ENCODE data around the gene IMPACT.

The IMPACT gene

DNA sequence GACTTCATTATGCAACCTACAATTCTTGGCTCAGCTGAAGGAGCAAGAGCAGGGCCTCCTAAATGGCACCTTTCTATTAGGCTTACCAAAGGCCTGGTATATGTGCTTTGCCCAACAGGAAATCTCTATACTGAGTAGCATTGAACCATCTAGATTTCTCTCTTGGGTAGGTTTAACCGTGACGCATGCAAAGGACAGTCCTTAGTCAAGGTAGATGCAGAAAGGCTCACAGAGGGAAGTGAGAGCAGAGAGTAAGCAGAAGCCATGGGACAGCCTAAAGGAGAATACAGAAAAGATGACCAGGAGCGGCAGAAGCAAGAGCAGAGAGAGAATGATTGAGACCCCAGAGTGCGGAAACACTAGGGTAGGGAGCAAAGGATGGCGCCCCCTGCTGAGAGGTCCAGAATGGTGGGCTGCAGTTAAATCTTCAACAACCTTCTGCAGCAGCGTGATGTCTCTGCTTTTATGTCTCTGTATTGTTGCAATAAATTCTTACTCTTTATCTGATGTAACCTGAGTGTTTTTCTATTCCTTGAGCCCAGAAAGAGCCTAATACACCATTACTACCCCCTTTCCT lies 24.2 kb upstream of the IMPACT start:
- H3K4me3 ChIP-seq (ENCODE audit: insufficient read length, low read depth) = no peak overlapping the region
- no peaks in the 10 kb centered on the region for H3K4me1 ChIP-seq (ENCODE audit: insufficient read depth, insufficient read length)
- no peaks in the 10 kb centered on the region for H3K27me3 ChIP-seq (ENCODE audit: insufficient read depth, insufficient read length)
- TF ChIP-seq SUZ12 (IDR thresholded peaks at IDR 0.05; ENCODE audit: extremely low read depth, insufficient read depth, insufficient read length) (no peak), YY1 (IDR thresholded peaks at IDR 0.05; ENCODE audit: insufficient read depth, insufficient read length) (no peak), ZNF274 (IDR thresholded peaks at IDR 0.05; ENCODE audit: low read depth, low read length) (no peak)
- no peaks in the 10 kb centered on the region for H3K9me3 ChIP-seq (ENCODE audit: insufficient read depth, low read length)
- no peaks in the 10 kb centered on the region for H3K36me3 ChIP-seq (ENCODE audit: insufficient read depth, insufficient read length, low read length)
- no peak for DNase-seq (ENCODE audit: low read depth, low spot score)
- H3K9ac ChIP-seq (ENCODE audit: insufficient read length, low read depth) = no peak overlapping the region

DNA sequence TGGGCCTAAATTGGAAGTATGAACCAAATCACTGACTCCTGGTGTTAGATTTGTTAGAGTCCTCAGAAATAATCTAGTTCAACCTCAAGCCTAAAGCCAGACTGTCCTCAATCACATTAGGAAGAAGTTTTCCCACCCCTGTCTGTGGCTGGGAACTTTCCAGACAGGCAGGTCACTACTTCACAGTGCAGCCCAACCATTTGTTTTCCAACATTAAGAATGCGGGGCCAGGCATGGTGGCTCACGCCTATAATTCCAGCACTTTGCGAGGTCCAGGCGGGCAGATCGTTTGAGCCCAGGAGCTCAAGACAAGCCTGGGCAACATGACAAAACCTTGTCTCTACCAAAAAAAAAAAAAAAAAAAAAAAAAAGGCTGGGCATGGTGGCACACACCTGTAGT lies 23.4 kb upstream of the IMPACT start:
- no peaks in the 10 kb centered on the region for H3K36me3 ChIP-seq (ENCODE audit: insufficient read depth, insufficient read length, low read length)
- no peak overlapping the region for H3K9ac ChIP-seq (ENCODE audit: insufficient read length, low read depth)
- TF ChIP-seq ZNF274 (IDR thresholded peaks at IDR 0.05; ENCODE audit: low read depth, low read length) = no peak
- no peak for TF ChIP-seq YY1 (IDR thresholded peaks at IDR 0.05; ENCODE audit: insufficient read depth, insufficient read length)
- H3K4me1 ChIP-seq (ENCODE audit: insufficient read depth, insufficient read length) = no peaks in the 10 kb centered on the region
- H3K4me3 ChIP-seq (ENCODE audit: insufficient read length, low read depth) = no peak overlapping the region
- H3K9me3 ChIP-seq (ENCODE audit: insufficient read depth, low read length) = no peaks in the 10 kb centered on the region
- DNase-seq (ENCODE audit: low read depth, low spot score) = no peak
- no peaks in the 10 kb centered on the region for H3K27me3 ChIP-seq (ENCODE audit: insufficient read depth, insufficient read length)

DNA sequence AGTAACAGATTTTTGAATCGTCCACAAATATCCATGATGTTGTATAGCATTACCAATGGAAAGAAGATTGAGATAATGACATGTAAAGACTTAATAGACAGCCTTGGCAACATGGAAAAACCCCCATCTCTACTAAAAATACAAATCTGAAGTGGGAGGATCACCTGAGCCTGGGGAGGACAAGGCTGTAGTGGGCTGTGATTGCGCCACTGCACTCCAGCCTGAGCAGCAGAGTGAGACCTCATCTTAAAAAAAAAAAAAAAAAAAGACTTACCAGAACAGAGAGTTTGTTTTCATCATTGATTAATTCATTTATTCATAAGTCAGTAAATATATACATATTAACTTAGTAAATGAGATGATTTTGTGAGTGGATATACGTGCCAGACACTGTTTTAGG lies 21.9 kb upstream of the IMPACT start:
- no peaks in the 10 kb centered on the region for H3K36me3 ChIP-seq (ENCODE audit: insufficient read depth, insufficient read length, low read length)
- DNase-seq (ENCODE audit: low read depth, low spot score) = no peak
- no peaks in the 10 kb centered on the region for H3K9me3 ChIP-seq (ENCODE audit: insufficient read depth, low read length)
- no peaks in the 10 kb centered on the region for H3K27me3 ChIP-seq (ENCODE audit: insufficient read depth, insufficient read length)
- H3K9ac ChIP-seq (ENCODE audit: insufficient read length, low read depth) = no peak overlapping the region
- no peaks in the 10 kb centered on the region for H3K4me1 ChIP-seq (ENCODE audit: insufficient read depth, insufficient read length)
- TF ChIP-seq SUZ12 (IDR thresholded peaks at IDR 0.05; ENCODE audit: extremely low read depth, insufficient read depth, insufficient read length) (no peak), ZNF274 (IDR thresholded peaks at IDR 0.05; ENCODE audit: low read depth, low read length) (no peak), YY1 (IDR thresholded peaks at IDR 0.05; ENCODE audit: insufficient read depth, insufficient read length) (no peak)
- no peak overlapping the region for H3K4me3 ChIP-seq (ENCODE audit: insufficient read length, low read depth)

DNA sequence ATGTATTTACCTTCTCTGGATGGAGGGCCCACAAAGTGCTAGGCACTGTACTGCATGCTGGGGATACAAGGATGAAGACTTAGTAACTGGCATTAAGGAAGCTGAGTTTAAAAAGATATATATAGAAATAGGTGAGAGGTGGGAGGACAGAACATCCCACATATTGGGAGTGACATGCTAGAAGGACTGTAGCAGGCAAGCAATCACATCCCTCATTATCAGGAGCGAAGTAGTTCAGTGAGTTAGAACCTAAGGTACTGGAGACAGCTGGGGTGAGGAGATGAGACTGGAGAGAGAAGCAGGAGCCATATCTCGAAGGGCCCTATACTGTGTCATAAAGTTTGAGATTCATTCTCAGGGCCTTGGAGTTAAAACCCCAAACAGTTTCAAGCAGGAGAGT lies 18.0 kb upstream of the IMPACT start:
- H3K4me1 ChIP-seq (ENCODE audit: insufficient read depth, insufficient read length) = no peaks in the 10 kb centered on the region
- H3K27me3 ChIP-seq (ENCODE audit: insufficient read depth, insufficient read length) = no peaks in the 10 kb centered on the region
- no peaks in the 10 kb centered on the region for H3K36me3 ChIP-seq (ENCODE audit: insufficient read depth, insufficient read length, low read length)
- TF ChIP-seq ZNF274 (IDR thresholded peaks at IDR 0.05; ENCODE audit: low read depth, low read length) = no peak
- TF ChIP-seq YY1 (IDR thresholded peaks at IDR 0.05; ENCODE audit: insufficient read depth, insufficient read length) = no peak
- TF ChIP-seq SUZ12 (IDR thresholded peaks at IDR 0.05; ENCODE audit: extremely low read depth, insufficient read depth, insufficient read length) = no peak
- H3K9me3 ChIP-seq (ENCODE audit: insufficient read depth, low read length) = no peaks in the 10 kb centered on the region
- DNase-seq (ENCODE audit: low read depth, low spot score) = no peak
- no peak overlapping the region for H3K4me3 ChIP-seq (ENCODE audit: insufficient read length, low read depth)
- H3K9ac ChIP-seq (ENCODE audit: insufficient read length, low read depth) = no peak overlapping the region

DNA sequence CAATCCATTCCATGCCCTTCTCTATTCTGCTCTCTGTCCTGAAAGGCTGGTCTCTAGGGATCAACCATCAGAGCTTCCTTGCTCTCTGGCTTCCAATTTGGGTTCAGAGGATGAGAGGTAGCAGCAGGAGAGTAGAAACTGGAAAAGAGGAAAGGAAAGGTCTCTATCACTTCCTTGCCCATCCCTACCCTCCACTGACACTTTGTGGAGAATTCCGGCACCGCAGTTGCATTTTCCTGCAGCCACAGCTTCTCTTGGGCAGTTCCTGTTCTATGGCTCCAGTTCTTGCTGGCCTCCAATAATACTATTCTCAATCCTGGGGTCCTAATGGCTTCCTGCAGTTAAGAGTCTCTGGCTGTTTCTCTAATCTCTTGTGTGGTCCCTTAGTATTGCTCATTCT lies 13.3 kb upstream of the IMPACT start:
- Histone ChIP-seq H3K27me3 (ENCODE audit: insufficient read depth, insufficient read length) (no peaks in the 10 kb centered on the region), H3K4me3 (ENCODE audit: insufficient read length, low read depth) (no peak overlapping the region), H3K36me3 (ENCODE audit: insufficient read depth, insufficient read length, low read length) (no peaks in the 10 kb centered on the region), H3K9me3 (ENCODE audit: insufficient read depth, low read length) (no peaks in the 10 kb centered on the region), H3K9ac (ENCODE audit: insufficient read length, low read depth) (no peak overlapping the region), H3K4me1 (ENCODE audit: insufficient read depth, insufficient read length) (no peaks in the 10 kb centered on the region)
- TF ChIP-seq ZNF274 (IDR thresholded peaks at IDR 0.05; ENCODE audit: low read depth, low read length) = no peak
- TF ChIP-seq SUZ12 (IDR thresholded peaks at IDR 0.05; ENCODE audit: extremely low read depth, insufficient read depth, insufficient read length) = no peak
- no peak for TF ChIP-seq YY1 (IDR thresholded peaks at IDR 0.05; ENCODE audit: insufficient read depth, insufficient read length)
- DNase-seq (ENCODE audit: low read depth, low spot score) = no peak

DNA sequence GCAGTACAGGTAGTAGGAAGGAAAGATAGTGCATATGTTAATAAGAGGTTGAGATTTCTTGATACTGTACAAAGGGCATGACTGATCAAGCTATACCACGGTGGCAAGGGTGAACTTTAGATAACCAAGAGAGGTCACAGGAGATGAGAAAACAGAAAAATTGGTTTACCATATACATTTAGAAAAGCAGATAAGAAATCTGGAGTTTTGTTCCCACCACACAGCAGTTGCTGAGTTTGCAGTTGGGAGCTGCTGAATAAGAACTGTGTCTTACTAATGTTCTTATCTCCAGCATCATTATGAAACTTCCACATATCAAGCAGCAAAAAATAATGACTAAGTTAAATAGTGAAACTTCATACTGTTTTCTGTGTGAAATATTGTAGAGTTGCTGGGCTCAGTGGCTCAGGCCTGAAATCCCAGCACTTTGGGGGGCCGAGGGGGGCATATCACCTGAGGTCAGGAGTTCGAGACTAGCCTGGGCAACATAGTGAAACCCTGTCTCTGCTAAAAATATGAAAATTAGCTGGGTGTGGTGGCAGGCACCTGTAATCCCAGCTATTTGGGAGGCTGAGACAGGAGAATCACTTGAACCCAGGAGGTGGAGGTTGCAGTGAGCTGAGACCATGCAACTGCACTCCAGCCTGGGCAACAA lies 12.0 kb upstream of the IMPACT start:
- H3K27me3 ChIP-seq (ENCODE audit: insufficient read depth, insufficient read length) = no peaks in the 10 kb centered on the region
- DNase-seq (ENCODE audit: low read depth, low spot score) = no peak
- no peak for TF ChIP-seq SUZ12 (IDR thresholded peaks at IDR 0.05; ENCODE audit: extremely low read depth, insufficient read depth, insufficient read length)
- TF ChIP-seq YY1 (IDR thresholded peaks at IDR 0.05; ENCODE audit: insufficient read depth, insufficient read length) = no peak
- no peak for TF ChIP-seq ZNF274 (IDR thresholded peaks at IDR 0.05; ENCODE audit: low read depth, low read length)
- H3K36me3 ChIP-seq (ENCODE audit: insufficient read depth, insufficient read length, low read length) = no peaks in the 10 kb centered on the region
- H3K9me3 ChIP-seq (ENCODE audit: insufficient read depth, low read length) = no peaks in the 10 kb centered on the region
- no peak overlapping the region for H3K9ac ChIP-seq (ENCODE audit: insufficient read length, low read depth)
- H3K4me1 ChIP-seq (ENCODE audit: insufficient read depth, insufficient read length) = no peaks in the 10 kb centered on the region
- H3K4me3 ChIP-seq (ENCODE audit: insufficient read length, low read depth) = no peak overlapping the region

DNA sequence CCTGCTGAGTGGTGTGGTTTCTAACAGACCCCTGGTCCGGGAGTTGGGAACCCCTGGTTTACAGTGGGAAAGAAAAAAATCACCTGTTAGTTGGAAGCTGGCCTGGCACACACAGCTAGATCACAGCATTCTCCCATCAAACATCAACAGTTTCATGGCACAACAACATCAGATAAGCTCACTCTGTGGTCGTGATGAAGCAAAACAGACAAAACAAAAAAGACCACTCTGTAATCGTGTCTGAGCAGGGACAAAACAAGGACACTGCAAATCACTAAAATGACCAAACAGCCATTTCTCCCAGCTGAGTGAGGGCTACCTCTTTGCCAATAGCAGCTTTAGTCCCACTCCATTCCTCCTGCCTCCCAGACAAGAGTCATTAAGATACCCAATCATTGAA lies 9.0 kb upstream of the IMPACT start:
- no peaks in the 10 kb centered on the region for H3K27me3 ChIP-seq (ENCODE audit: insufficient read depth, insufficient read length)
- no peak overlapping the region for H3K4me3 ChIP-seq (ENCODE audit: insufficient read length, low read depth)
- no peak for DNase-seq (ENCODE audit: low read depth, low spot score)
- no peaks in the 10 kb centered on the region for H3K4me1 ChIP-seq (ENCODE audit: insufficient read depth, insufficient read length)
- no peak for TF ChIP-seq YY1 (IDR thresholded peaks at IDR 0.05; ENCODE audit: insufficient read depth, insufficient read length)
- TF ChIP-seq ZNF274 (IDR thresholded peaks at IDR 0.05; ENCODE audit: low read depth, low read length) = no peak
- no peak for TF ChIP-seq SUZ12 (IDR thresholded peaks at IDR 0.05; ENCODE audit: extremely low read depth, insufficient read depth, insufficient read length)
- no peak overlapping the region for H3K9ac ChIP-seq (ENCODE audit: insufficient read length, low read depth)
- no peaks in the 10 kb centered on the region for H3K9me3 ChIP-seq (ENCODE audit: insufficient read depth, low read length)
- no peaks in the 10 kb centered on the region for H3K36me3 ChIP-seq (ENCODE audit: insufficient read depth, insufficient read length, low read length)
